ENCODE data around the gene ZCCHC8. TPM values are rescaled to one million over a fixed set of nuclear protein-coding genes. Genes with fewer than 3 reads are reported as not detected.

Gene ZCCHC8
- 10 to 100 TPM; 41.5 to 60.1 (median 47.3) TPM for polyA plus RNA-seq (ENCODE audit: insufficient read depth in 1 of 5, insufficient read length in 5 of 5, low replicate concordance in 1 of 5)
- long read RNA-seq, donor 1 = 0 reads
- long read RNA-seq, donor 2, partial matches to known transcripts = 0 of 1 reads
- long read RNA-seq, donor 2, other reads (novel, unspliced or antisense) = 0 of 1 reads
- long read RNA-seq, donor 3 = 0 reads
- long read RNA-seq, donor 4, partial matches to known transcripts = 0 of 1 reads
- long read RNA-seq, donor 4, other reads (novel, unspliced or antisense) = 0 of 1 reads
- long read RNA-seq, donor 5, partial matches to known transcripts = 41 of 43 reads
- long read RNA-seq, donor 5, other reads (novel, unspliced or antisense) = 0 of 43 reads
- long read RNA-seq, donor 6, partial matches to known transcripts = 30 of 30 reads
- long read RNA-seq, donor 6, other reads (novel, unspliced or antisense) = 0 of 30 reads
- long read RNA-seq, donor 7, partial matches to known transcripts = 0 of 1 reads
- long read RNA-seq, donor 7, other reads (novel, unspliced or antisense) = 0 of 1 reads
- long read RNA-seq, donor 8, partial matches to known transcripts = 0 of 1 reads
- long read RNA-seq, donor 8, other reads (novel, unspliced or antisense) = 0 of 1 reads

GRCh38 chr12:122500685-122501488, at the start of gene ZCCHC8:
TSS of gene ZCCHC8 (minus strand) at chr12:122500932. CDS start at chr12:122500840, 92 bp downstream.
- DNase-seq = peak; percentile 96 to 97

- DNase-seq = no peak
These were observed 46.6 kb upstream of the ZCCHC8 start for GRCh38 chr12:122547330-122547729.

DNA sequence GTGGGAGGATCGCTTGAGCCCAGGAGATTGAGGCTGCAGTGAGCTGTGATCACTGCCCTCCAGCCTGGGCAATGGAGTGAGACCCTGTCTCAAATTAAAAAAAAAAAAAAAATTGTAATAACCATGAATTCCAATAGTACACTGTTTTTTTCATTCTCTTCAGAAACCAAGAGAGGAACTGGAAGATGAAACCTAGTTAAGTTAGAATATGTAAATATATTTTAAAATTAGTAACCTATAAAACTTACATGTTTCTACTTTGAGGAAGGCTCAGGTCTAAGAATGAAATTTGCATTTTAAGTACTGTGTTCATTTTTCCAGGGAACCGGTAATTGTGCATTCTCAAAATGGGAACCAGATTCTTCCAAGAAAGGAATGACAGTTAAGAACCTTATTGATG, 45.1 kb upstream of the ZCCHC8 start:
- no peak for DNase-seq

- DNase-seq = no peak
These were observed 43.8 kb upstream of the ZCCHC8 start for GRCh38 chr12:122544537-122544936.

GRCh38 chr12:122538496-122538895, 37.8 kb upstream of the ZCCHC8 start:
- DNase-seq = no peak

DNA sequence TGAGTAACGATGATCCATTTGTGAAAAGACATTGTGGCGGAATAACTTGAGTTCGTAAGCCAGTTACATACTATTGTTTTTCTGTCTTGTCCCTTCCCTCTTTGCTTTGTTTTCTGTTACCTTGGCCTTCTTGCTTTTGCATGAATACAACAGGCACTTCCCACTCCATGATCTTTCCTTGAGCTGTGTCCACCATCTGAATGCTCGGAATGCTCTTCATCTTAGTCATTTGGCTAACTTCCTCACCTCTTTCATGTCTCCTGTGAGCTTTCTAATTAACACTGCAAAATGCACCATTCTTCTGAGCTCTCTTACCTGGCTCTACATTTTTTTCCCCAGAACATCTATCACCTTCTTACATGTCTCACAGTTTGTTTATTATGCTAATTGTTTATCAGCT, 36.3 kb upstream of the ZCCHC8 start:
- DNase-seq = no peak

DNA sequence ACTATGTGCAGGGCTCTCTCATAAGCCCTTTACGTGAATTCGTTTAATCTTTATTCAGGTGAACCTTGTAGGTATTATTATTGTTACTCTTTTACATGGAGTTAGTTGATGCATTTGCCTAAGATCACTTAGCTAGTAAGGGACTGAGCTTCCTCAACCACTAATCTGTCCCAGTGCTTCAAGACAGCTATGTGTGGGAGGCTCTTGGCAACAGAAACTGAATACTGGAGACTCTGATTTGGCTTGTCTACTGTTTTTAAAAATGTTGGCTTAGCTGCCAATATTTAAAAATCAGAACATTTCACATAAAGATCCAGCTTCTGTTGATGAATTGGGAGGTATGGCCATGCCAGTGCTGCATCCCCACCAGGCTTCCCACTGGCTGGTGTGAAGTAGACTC, 33.1 kb upstream of the ZCCHC8 start:
- DNase-seq = no peak

DNA sequence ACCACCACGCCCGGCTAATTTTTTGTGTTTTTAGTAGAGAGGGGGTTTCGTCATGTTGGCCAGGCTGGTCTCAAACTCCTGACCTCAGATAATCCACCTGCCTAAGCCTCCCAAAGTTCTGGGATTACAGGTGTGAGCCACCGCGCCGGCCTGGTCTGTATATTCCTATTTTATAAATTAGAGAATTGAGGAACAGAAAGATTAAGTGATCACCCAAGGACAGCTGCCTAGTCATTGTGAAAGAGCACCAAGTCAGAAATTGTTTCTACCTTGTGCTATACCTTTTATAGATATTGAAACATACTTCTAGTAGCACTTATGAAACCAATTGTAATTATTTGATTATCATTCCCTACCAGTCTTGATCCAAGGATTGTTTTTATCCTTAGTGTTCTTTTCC, 28.3 kb upstream of the ZCCHC8 start:
- no peak for DNase-seq

DNA sequence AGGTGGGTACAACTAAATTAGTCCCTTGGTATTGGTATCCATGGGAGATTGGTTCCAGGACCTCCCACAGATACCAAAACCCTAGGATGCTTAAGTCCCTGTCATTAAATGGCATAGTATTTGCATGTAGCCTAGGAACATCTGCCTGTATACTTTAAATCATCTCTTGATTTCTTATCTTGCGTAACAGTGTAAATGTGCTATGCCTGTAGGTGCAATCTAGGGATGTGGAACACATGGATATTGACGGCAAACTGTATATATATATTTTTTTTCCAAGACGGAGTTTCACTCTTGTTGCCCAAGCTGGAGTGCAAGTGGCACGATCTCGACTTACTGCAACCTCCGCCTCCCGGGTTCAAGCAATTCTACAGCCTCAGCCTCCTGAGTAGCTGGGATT, 27.9 kb upstream of the ZCCHC8 start:
- DNase-seq = no peak

DNA sequence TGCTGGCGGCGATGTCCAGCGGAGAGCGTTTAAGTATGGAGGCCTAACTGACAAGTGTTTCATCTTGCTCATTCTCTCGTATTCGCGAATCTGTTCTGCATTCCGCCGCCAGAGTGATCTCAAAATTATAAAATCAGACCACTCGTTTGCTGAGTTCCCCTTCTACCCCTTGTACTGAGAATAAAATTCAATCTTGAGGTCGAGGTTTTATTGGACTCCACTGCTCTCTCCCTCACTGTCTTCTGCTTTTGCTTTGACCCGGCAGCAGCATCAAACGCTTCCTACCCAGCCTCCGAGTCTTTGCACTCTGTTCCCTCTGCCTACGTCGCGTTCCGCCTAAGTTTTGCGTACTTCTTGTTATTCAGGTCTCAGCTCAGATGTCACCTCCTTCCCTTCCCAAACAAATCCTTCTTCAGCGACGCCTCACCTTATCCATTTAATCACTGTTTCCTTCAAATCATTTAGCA, 26.8 kb upstream of the ZCCHC8 start:
- no peak for DNase-seq

DNA sequence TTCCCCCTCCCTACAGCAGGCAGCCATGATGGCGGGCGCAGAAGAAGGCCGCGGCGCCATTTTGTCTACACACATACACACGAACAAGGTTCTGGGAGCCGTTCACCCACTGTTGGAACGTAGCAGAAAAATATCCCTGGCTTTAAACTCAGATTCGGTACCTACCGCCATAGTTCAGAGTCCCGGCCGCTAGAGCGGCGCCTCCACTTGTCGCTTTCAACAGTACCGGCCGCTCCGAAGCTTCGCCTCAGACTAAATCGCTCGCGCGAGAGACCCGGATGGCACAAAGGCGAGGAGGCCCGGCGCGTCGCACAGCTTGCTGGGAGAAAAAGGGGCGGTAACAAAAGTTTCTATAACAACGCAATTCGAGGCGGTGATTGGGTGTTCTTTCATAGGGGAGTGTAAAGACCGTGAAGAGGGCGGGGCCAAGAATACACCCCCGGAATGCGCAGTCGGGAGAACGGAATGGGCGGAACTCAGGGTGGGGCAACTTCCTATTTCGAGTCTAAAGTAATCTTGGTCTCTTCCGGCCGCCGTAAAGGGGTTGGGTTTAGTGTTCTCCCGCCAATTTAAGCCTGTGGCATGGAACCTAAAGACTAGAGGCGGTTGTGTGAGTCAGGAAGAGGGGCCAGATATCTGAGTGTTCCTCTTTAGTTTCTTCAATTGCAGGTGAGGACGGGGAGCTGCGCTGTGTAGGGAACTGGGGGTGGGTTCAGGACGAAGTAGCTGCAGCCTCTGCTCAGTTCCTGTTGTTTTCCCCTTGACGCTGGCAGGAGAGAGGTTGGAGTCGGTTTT, 26.1 kb upstream of the ZCCHC8 start, which contains the start of the genes KNTC1 and RSRC2:
TSS of gene KNTC1 (plus strand) at position 567 of the 795 bp plus-strand sequence. CDS start 2,815 bp downstream, outside the sequence.
TSS of gene RSRC2 (minus strand) at position 254 of the 795 bp plus-strand sequence. CDS start at position 171, 83 bp downstream.
- peak; percentile 99 for DNase-seq

DNA sequence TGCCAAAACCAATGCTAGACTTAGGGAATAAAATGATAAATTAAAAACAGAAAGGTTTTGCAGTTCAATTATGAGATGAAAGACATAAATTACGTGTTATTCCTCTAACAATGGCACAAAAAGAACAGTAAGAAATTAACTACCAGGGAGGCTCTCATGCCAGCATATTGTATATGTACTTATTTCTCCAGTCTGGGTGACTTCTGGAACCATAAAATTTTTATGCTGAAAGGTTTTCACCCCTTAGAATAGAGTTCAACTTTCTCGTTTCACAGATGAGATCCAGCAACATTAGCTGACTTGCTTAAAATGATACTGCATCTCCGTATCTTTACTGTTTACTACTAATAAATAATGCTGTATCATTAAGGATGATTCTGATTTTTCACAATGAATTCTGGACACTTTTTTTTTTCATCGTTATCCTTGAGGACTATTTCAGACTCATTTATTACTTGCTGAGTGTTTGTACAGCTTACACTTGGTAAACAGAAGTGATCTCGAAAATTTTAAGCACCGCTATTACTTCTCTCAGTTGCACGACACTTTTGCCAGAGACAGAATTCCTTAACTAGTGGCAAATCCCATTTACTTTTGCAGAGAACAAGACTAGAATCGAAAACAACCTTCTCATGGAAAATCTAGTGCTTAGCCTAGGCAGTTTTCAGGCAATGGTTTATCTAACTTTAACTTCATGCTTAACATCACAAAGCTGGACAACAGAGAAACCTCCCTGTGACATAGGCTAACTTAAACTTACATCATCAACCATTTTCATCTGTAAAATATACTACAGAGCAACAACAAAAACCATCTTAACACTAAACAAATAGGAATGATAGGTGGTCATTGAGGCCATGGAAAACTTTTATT, 23.4 kb upstream of the ZCCHC8 start:
- DNase-seq = no peak

DNA sequence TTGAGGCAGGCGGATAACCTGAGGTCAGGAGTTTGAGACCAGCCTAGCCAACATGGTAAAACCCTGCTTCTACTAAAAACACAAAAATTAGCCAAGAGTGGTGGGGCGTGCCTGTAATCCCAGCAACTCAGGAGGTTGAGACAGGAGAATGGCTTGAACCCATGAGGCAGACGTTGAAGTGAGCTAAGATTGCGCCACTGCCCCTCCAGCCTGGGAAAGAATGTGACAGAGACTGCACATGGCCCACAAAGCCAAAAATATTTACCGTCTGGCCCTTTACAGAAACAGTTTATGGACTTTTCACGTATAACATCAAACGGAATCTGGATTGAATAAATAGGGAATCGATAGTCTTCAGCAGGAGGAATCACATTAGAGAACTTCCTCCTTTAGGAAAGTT, 22.5 kb upstream of the ZCCHC8 start:
- DNase-seq = no peak

GRCh38 chr12:122520676-122521075, 19.9 kb upstream of the ZCCHC8 start:
- DNase-seq = no peak

- DNase-seq = no peak
These were observed 18.7 kb upstream of the ZCCHC8 start for GRCh38 chr12:122519418-122519817.

DNA sequence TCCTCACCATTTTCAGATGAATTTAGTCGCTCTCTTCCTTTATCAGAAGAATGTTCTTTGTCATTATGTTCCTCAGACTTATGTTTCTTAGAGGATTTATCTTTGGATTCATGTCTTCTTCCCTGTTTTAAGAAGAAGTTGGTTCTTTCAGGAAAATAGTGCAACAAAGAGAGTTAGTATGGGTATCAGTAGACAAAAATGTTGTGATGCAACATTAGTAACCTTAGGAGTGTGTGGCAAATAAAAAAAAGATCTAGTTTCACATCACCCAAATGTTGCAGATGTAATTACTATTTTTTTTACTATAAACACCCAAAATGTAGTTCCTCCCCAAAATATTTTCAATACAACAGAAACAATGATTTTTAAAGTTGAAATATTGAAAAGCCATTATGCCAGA, 18.2 kb upstream of the ZCCHC8 start:
- no peak for DNase-seq

DNA sequence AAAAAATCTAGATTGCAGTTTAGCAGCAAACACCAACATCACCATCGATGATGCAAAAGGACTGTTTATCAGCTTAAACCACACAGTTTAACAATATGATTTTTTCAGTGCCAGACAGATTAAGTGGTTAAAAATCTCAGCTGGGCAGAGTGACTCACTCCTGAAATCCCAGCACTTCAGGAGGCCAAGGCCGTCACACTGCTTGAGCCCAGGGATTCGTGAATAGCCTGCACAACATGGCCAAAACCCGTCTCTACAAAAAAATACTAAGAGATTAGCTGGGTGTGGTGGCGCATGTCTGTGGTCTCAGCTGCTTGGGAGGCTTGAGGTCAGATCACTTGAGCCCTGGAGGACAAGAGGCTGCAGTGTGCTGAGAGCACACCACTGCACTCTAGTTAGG, 17.1 kb upstream of the ZCCHC8 start:
- DNase-seq = no peak

DNA sequence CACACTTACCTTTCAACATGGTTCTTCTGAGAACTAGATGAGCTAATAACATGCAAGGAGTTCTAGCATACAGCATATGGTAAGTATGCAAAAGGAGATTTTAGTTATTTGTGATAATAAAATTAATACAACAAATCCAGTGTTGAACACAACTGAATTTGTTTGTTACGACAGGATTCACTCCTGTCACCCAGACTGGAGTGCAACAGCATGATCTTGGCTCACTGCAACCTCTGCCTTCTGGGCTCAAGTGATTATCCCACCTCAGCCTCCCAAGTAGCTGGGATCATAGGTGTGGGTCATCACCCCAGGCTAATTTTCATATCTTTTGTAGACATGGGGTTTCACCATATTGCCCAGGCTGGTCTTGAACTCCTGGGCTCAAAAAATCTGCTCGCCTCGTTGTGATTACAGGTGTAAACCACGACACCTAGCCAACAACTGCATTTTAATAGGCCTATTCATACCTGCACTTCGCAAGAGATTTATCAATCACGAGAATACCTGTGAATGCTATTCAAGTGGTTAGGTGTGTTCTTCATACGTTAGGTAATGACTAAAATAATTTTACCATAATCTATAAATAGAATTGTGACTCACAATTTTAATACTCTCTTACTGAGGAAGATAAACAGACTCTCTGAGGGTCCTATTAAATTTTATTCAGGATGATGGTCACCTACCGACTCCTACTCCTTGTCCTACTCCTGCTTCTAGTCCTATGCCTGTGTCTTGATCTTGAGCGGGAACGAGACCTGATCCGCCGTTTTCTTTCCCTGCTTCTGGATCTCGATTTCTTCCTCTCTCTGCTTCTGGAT, 16.0 kb upstream of the ZCCHC8 start:
- DNase-seq = no peak

DNA sequence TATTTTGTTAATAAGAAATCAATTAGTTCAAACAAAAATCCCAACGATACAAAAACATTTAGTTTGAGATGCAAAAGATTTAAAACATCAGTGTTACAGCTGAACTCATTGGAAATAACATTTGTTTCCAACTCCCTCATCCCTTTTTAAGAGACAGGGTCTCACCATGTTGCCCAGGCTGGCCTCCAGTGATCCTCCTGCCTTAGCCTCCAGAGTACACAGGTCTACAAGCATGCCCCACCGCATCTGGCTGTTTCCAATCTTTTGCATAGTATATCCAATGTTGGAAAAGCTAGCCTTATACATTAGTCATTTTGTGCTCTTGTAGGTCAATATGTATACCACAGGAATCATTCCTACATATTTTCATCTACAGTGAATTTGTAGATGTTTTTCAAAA, 14.5 kb upstream of the ZCCHC8 start:
- DNase-seq = no peak

Measured in right lung (tissue), 10 donors.